ENCODE results near the gene TBC1D21.
"Not testable (repeated sequence)": the region's sequence is repeated elsewhere in the genome, so short reads cannot be mapped to it uniquely, and the experiment has no call there.

Gene TBC1D21

DNA sequence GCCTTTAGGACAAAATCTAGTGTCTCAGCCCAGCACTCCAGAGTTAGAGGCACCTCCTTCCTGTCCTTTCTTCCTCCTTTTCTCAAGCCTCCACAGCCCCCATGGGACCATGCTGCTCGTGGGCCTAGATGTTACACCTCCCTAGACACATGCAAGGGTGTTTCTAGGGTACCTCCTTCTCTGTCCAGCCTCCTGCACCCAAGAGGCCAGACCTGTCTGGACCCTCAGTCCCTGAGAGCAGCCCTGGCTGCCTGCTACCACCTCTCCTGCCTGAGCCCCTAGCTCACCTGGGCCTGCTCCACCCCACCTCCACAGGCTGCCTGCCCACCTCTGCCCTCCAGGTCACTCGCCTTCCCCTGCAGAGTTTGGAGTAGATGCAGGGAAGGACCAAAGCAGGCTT lies 58.1 kb downstream of the TBC1D21 start:
- no peak for DNase-seq

DNA sequence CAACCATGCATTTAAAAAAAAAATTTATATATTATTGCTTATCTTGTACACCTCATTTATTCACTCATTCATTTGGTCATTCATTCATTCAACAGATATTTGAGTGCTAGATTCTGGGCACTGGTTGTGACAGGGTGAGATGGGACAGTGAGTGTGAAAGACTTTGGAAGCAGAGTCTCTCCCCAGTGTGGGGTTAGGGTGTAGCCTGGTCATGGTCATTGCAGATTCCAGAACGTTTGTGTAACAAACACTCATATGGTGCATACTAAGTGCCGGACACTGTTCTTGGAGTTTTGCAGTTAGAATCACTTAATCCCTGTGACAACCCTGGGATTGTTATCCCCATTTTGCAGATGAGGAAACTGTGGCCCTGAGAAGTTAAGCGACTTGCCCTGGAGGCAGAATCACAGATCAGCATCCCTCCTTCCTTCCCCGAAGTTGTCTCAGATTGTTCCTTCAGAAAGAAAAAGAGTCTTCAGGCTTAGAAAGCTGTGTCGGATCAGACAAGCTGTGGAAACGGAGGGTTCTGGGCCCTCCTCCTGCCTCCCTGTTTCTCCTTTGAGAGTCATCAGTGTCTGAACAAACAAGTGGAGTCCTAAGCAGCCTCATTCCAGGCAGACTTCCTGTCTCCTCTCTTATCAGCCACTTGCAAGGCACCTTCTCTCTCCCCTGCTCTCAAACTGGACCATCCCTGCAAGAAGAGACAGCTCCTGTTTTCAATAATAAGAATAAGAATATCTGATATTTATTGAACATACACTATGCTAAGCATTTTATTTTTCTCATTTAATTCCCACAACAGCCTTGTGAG lies 59.2 kb downstream of the TBC1D21 start:
- DNase-seq: no peak

DNA sequence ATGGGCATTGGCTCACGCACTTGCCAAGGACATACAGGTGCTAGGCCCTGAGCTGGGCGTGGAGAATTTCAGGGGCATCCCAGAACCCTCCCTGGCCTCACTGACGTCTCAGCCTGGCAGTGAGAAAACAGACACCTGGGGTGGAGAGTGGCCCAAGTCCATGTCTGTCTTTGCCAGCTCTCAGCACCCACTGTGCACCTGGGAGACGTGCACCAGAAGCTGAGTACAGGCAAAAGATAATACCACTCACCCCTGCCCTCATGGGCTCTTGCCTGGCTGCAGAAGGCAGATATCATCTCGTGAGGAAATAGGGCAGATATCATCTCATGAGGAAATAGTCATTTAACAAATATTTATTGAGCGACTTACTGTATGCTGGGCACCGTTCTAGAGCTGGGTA lies 60.9 kb downstream of the TBC1D21 start:
- DNase-seq: no peak

DNA sequence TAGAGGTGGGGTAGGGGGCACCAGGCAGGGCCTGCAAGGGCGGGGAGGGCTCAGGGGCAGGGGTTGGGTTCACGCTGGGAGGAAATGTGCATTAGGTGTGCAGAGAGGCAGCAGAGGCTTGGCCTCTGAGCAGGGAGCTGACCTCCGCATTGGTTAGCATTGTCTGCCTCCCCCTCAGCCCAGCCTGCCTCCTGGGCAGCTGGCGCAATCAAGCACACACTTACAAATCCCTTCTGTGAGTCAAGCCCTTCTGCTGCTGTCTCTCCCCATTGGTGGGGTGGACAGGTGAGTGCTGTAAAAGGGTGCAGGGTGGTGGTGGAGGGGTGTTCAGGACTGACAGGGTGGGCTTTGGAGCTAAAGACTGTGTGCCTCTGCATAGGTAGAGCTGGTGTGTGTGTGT lies 62.2 kb downstream of the TBC1D21 start:
- no peak for DNase-seq

DNA sequence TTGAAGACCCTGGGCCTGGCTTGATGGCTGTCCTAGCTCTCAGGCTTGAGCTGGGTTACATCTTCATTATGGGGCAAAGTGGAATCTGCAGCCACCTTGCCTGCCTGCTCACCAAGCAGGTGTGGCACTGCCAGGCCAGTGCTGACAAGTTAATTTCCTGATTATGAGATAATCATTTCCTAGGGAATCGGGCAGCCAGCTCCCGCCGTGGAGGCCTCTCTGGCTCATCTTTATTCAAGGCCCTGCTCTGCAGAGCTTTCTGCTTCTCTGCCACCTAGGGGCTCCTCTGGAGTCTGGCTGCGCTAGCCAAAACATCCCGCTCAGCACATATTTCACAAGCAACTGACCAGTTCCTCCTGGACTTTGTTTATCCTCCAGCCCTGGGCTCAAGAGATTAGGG lies 62.8 kb downstream of the TBC1D21 start:
- DNase-seq: no peak

DNA sequence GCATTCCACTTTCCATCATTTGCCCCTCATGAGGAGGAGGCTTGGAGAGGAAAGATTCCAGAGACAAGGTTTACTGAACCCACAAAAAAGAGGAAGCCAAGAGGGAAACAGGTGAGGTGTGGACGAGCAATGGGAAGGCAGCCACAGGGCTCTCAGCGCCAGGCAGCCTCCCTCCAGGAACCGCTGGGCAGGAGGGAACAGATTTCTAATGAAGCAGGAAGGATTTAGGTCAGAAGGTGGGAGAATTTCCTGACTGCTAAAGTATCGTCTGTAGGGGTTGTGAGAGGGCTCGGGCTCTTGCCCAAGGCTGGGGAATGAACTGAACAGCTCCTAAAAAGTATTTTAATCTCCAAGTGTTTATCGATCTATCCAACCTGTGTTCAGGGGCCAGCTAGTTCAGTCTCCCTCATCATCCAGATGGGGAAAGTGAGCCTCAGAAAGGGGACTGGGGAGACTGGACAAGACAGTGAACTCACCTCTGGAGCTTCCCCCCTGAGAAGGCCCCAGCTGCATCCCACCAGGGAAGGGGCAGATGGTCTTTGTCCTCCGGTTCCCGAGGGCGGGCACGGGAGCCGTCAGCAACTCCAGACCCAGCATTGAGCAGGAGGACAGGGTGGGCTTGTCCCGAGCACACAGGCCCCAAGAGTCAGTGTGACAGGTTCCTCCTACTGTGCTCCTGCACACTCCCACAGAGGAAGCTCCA lies 63.4 kb downstream of the TBC1D21 start:
- no peak for DNase-seq

DNA sequence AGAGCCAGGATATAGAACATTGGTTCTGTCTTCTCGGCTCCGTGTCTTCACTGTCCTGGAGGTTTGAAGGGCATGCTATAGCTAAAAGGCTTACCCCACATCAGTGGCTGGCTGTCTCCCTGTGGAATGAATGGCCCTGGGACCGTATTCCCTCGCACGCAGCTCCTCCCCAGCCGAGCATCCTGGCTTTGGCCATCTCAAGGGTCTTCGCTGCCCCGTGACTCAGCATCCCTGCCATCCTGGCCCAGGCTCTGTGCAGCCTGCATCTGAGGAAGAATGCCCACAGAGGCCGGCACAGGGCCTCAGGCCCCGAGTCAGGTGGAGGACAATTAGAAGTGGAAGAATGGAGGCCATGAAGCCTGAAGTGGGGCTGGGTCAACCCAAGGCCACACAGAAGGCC lies 63.9 kb downstream of the TBC1D21 start:
- DNase-seq: no peak

DNA sequence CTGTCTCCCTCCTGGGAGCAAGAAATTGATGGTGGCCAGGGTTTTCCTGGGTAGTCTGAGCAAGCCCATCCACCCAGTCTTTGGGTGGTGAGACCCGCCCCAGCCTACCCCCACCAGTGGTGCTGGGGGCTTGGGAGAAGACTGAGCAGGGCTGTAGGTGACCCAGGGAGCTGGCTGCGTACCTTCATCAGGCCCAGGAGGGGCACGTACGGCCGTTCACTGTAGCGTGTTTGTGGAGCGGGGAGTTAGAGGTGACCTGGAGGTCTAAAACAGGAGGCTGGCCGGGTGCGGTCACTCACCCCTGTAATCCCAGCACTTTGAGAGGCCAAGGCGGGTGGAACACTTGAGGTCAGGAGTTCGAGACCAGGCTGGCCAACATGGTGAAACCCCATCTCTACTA lies 64.4 kb downstream of the TBC1D21 start:
- DNase-seq: no peak

DNA sequence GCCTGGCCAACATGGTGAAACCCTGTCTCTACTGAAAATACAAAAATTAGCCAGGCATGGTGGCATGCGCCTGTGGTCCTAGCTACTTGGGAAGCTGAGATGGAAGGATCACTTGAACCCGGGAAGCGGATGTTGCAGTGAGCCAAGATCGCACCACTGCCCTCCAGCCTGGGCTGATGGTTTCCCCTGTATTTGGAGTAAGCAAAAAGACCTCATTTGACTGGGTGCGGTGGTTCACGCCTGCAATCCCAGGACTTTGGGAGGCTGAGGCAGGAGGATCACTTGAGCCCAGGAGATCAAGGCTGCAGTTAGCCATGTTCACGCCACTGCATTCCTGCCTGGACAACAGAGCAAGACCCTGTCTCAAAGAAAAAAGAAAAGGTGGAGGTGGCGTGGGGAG lies 65.2 kb downstream of the TBC1D21 start:
- DNase-seq: not testable (repeated sequence)

Data from CD4-positive, alpha-beta T cell treated with Interleukin-17A for 1 hour (primary cell).